Lung (tissue), 12 donors: ENCODE results near the gene SLCO2A1. TPM values are rescaled to one million over a fixed set of nuclear protein-coding genes. Genes with fewer than 3 reads are reported as not detected.

ENCODE experiments used
- ATAC-seq: fragments of 200-7000 bp; cut with Tn5 transposase; one replicate; pipeline ENCODE4 v1.9.1; 2020; ENCODE audit warnings: moderate number of reproducible peaks; ENCODE audit not compliant: insufficient read depth, low FRiP score
- DNase-seq, 3 donors: peaks; one replicate each; pipeline ENCODE4 v3.0.0-alpha.2; 2013 to 2017
- H3K27ac ChIP-seq, 2 donors: one replicate each; pipeline ENCODE4 v1.5.1; 2013; ENCODE audit warnings: mild to moderate bottlenecking in 2 of 2, moderate library complexity in 2 of 2, control low read depth in 1 of 2, inconsistent platforms in 1 of 2, low read depth in 1 of 2, low read length in 1 of 2
- H3K27me3 ChIP-seq, 3 donors: one replicate each; pipeline ENCODE4 v1.5.1; 2013; ENCODE audit warnings: low read length in 2 of 3; ENCODE audit not compliant: control insufficient read depth in 3 of 3, insufficient read depth in 3 of 3
- H3K36me3 ChIP-seq, 4 donors: one replicate each; pipeline ENCODE4 v1.5.1; 2013; ENCODE audit warnings: low read length in 4 of 4, mild to moderate bottlenecking in 1 of 4, moderate library complexity in 1 of 4; ENCODE audit not compliant: control insufficient read depth in 4 of 4, insufficient read depth in 4 of 4
- H3K4me1 ChIP-seq, 5 donors: one replicate each; pipeline ENCODE4 v1.5.1; 2013; ENCODE audit warnings: low read length in 5 of 5, mild to moderate bottlenecking in 2 of 5, moderate library complexity in 1 of 5; ENCODE audit not compliant: control insufficient read depth in 5 of 5, insufficient read depth in 5 of 5
- H3K4me3 ChIP-seq: one replicate; pipeline ENCODE4 v1.5.1; 2013; ENCODE audit warnings: mild to moderate bottlenecking, control low read depth, moderate library complexity
- H3K9ac ChIP-seq, 2 donors: one replicate each; pipeline ENCODE4 v1.5.1; 2013; ENCODE audit warnings: low read length in 2 of 2, control low read depth in 1 of 2; ENCODE audit not compliant: insufficient read depth in 1 of 2
- H3K9me3 ChIP-seq, 4 donors: one replicate each; pipeline ENCODE4 v1.5.1; 2013; ENCODE audit warnings: low read length in 3 of 4, mild to moderate bottlenecking in 1 of 4, moderate library complexity in 1 of 4; ENCODE audit not compliant: control insufficient read depth in 4 of 4, insufficient read depth in 3 of 4
- CTCF ChIP-seq: IDR thresholded peaks from 2 replicates; pipeline ENCODE4 v1.5.1; 2012; ENCODE audit warnings: mild to moderate bottlenecking; ENCODE audit errors: control extremely low read depth, extremely low read depth
- WGBS, 2 donors: extraction: QIAGEN DNeasy Blood & Tissue Kit; methylation state at CpG; one replicate each; pipeline ENCODE4 v1.1.7; 2013; 5-methylcytosine and 5-hydroxymethylcytosine counted together
- polyA plus RNA-seq, 2 donors: library from polyadenylated mRNA; stranded (reverse); fragments of 200-250 nt; gene quantifications; one replicate each; pipeline ENCODE4 v1.2.1, GENCODE V29; 2013
- total RNA-seq, 2 donors: library from RNA; depleted of rRNA in 1 of 2; stranded (reverse); fragments of >200 nt in 1 of 2; gene quantifications; one replicate each; pipeline ENCODE4 v1.2.1, GENCODE V29; 2014 to 2021
- donor health status: control.
- donor health status: control.
- donor health status: Bipolar disorder and iron deficiency.
- donor health status: healthy.
- donor health status: DM: yes; HTN: yes; CAD: no.

SLCO2A1 gene
- total and polyA plus RNA-seq, 4 donors: 27.2 to 131 (median 42.7) TPM

DNA sequence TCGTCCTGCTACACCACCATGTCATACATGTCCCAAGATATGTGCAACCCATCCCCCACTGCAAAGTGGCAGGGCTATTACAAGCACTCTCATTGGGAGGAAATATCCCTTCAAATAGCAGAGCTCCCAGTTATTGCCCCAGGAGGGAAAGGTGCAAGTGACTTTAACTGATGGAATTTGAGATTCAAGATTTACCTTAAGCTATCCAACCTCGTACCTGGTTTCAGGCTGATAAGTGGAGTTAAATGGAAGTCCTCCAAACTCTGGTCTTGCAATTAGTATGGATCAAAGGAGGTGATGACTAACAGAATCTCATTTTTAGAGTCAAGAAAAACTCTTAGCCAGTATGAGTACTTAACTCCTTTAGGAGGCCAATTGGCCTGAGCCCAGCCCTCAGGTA lies 2.1 kb downstream of the SLCO2A1 start:
- Histone ChIP-seq H3K9me3 (peaks cover 0 to 4% (median 0%) of the 10 kb centered on the region in 4 donors), H3K27ac (peak overlapping the region in 1 of 2 donors; percentile 31), H3K4me3 (peak overlapping the region; percentile 45), H3K9ac (no peak overlapping the region), H3K36me3 (no peaks in the 10 kb centered on the region), H3K4me1 (peaks cover 0 to 10% (median 4%) of the 10 kb centered on the region in 5 donors), H3K27me3 (peaks cover 0 to 10% (median 9%) of the 10 kb centered on the region in 3 donors)
- WGBS, 2 donors: 64 to 76% methylated on average over 2 of the region's 2 CpGs
- ATAC-seq: peak; percentile 29
- TF ChIP-seq CTCF: no peak
- peak in 1 of 3 donors; percentile 10 for DNase-seq

- TF ChIP-seq CTCF: no peak
- WGBS, 2 donors: 95% methylated on average over 22 of the region's 22 CpGs
- Histone ChIP-seq H3K9ac (no peak overlapping the region), H3K27me3 (no peaks in the 10 kb centered on the region), H3K27ac (no peak overlapping the region), H3K9me3 (peaks cover 0 to 2% (median 0%) of the 10 kb centered on the region in 4 donors), H3K4me1 (peaks cover 0 to 4% (median 3%) of the 10 kb centered on the region in 5 donors), H3K36me3 (no peaks in the 10 kb centered on the region), H3K4me3 (no peak overlapping the region)
- no peak for DNase-seq
- ATAC-seq: no peak
These were observed 9.5 kb downstream of the SLCO2A1 start for GRCh38 chr3:134020135-134020680.

- no peak for ATAC-seq
- DNase-seq: no peak
These were observed 10.9 kb downstream of the SLCO2A1 start for GRCh38 chr3:134018850-134019249.

More at GRCh38 chr3:134018850-134019249, 10.9 kb downstream of the SLCO2A1 start:
- H3K27ac ChIP-seq: peak overlapping the region in 1 of 2 donors; percentile 35
- peaks cover 0 to 5% (median 3%) of the 10 kb centered on the region in 5 donors for H3K4me1 ChIP-seq
- H3K27me3 ChIP-seq: no peaks in the 10 kb centered on the region
- TF ChIP-seq CTCF: no peak
- H3K36me3 ChIP-seq: no peaks in the 10 kb centered on the region
- H3K9ac ChIP-seq: no peak overlapping the region
- WGBS, 2 donors: 76 to 88% methylated on average over 1 of the region's 1 CpG
- no peak overlapping the region for H3K4me3 ChIP-seq
- peaks cover 0 to 2% (median 0%) of the 10 kb centered on the region in 4 donors for H3K9me3 ChIP-seq
